ENCODE data around the gene STEAP1. TPM values are rescaled to one million over a fixed set of nuclear protein-coding genes. Genes with fewer than 3 reads are reported as not detected.
A peak's percentile ranks its signal among the peaks of the same experiment; 100 is the strongest.
"Not testable (repeated sequence)": the region's sequence is repeated elsewhere in the genome, so short reads cannot be mapped to it uniquely, and the experiment has no call there.

The STEAP1 gene
- polyA plus RNA-seq (ENCODE audit: insufficient read length in 4 of 4), result 10 to 100 TPM in 3 of 4 donors, 1 to 10 TPM in 1; 9.0 to 15.3 (median 11.4) TPM

DNA sequence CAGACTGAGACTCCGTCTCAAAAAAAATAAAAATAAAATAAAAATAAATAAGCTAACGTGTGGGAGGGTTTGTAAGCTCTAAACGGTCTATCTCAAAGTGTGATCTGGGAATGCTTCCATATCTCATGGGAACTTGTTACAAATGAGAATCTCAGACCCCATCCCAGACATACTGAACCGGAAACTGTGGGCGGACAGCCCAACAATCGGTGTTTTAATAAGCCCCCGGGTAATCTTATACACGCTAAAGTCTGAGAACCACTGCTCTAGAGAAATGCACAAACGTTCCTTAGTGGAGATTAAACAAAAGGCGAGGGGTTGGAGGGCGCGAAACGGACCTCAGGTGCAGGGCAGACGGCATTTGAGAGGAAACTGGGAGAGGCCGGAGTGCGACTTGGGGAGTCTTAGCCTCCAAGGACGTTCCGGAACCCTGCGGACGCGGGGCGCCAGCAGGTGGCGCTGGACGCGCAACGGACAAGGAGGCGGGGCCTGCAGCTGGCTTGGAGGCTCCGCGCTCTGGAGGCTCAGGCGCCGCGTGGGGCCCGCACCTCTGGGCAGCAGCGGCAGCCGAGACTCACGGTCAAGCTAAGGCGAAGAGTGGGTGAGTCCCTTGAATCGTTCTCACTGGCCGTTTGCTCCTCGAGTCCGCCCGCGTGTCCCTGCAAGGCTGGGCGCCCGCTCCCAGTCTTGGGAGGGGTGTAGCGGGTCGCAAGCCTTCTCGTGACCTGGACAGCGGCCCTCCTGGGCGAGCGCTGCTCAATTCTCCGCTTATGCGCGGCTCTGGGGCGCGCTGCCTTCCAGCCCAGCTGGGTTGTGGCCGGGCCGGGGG is at the start of gene STEAP1:
STEAP1 (plus strand) TSS at position 527 of the 829 bp plus-strand sequence. CDS start 5,320 bp downstream, outside the sequence.
- peak; percentile 67 to 80 (median 72) for DNase-seq (ENCODE audit: low read depth in 4 of 4, low spot score in 2 of 4)

DNA sequence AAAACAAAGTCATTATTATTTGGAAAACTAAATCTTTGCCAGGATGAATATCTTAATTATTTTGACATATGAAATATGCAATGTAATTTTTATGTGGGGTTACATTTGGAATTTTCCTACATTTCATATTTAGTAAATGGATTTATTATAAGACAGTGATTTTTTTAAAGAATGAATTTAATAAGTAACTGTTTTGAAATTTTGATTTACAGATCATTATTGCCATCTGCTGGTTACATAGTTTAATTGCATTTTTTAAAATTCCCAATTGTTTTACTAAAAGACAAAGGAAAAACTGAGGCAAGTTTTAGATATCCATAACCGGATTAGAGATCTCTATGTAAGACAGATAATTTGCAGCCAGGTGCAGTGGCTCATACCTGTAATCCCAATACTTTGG is 39.3 kb upstream of the STEAP1 start:
- not testable (repeated sequence) for DNase-seq (ENCODE audit: low read depth in 4 of 4, low spot score in 2 of 4)

DNA sequence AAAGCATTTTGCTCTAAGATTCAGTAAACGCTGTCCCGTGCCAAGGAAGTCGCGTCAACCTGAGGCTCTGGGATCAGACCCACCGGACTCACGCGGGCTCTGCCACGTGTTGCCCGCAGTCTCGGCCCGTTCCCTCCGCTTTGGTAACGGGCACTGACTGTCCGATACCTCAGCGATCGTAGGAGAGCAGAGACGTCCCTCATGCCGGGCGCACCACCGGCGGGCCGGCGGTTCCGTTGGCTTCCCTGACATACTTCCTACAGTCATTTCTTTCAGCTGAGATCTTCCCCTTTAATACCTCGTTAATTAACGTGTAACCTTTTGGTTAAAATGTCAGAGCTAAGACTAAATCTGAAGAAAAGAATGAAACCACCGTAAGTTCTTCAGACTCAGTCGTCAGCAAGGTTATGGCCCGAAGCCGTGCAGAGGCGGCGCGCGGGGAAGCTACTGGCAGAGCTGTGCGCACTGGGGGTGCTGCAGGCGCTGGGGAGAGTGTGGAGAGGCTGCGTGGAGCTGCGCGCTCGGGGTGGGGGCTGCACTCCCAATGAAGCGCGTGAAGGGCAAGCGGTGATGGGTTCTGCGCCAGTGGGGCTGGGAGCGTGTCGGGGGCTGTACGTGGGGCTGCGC is 35.6 kb upstream of the STEAP1 start:
- peak in 2 of 4 donors; percentile 6 to 20 for DNase-seq (ENCODE audit: low read depth in 4 of 4, low spot score in 2 of 4)

DNA sequence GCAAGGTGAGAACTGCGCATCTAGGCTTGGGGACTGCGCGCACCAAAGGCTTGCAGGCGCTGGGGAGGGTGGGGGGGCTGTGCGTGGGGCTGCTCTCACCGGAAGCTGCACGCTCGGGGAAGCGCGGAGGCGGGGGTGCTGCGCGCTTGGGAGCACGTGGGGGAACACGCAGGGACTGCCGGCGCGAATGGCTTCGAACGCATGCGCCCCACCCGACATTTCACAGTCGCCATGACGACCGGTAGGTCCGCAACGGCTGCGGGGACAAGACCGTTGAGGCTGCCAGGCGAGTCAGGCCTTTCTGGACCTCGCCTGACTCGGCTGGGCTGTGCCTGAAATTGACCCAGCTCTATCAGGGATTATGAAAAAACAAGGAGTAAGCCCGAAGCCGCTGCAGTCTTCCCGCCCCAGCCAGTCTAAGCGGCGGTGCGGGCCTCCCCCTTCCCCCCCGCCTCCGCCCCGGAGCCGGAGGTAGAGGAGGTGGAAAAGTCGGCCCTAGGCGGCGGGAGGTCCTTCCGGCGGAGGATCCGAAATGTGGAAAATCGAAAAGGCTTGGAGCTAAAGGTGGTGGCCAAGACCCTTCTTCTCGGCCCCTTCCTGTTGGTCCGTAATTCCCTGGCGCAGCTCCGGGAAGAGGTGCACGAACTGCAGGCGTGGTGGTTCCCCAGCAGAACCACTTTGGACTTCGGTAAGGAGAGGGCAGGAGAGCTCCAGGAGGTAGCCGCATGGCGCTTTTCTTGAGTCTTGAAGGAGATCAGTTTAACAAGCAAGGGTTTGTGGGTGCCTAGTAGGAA is 34.9 kb upstream of the STEAP1 start:
- peak in 1 of 4 donors; percentile 6 for DNase-seq (ENCODE audit: low read depth in 4 of 4, low spot score in 2 of 4)

DNA sequence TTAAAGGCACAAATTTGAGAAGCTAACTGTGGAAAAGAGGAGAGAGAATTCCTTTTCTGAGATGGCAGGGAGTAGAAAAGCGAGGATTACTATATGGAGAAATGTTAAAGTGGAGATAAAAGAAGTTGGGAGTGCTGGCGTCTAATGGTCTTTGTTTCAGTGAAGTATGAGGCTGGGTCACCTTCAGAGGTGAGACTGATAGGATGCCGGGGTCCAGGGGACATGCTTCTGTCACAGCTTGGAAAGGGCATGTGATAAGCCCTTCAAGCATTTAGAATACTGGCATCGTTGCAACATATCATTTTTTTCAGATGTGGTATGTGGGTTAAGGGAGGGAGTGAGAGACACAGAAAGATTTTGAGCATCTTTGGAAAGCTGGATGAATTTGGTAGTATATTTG is 34.1 kb upstream of the STEAP1 start:
- not testable (repeated sequence) for DNase-seq (ENCODE audit: low read depth in 4 of 4, low spot score in 2 of 4)

DNA sequence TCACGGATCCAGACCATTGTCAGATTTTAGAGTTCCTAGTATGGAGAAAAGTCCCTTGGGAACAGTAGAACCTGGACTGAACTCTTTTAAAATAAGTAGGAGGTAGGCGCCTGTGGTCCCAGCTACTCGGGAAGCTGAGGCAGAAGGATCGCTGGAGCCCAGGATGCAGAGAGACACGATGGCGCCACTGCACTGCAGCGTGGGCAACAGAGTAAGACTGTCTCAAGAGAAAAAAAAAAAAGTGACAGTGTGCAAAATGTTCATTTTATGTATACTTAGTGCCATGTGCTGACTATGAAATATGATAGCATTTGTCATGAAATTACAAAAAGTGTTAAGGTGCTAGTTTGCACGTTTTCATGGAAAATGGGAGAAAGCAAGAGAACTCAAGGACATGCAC is 22.5 kb upstream of the STEAP1 start:
- DNase-seq (ENCODE audit: low read depth in 4 of 4, low spot score in 2 of 4), result not testable (repeated sequence)

DNA sequence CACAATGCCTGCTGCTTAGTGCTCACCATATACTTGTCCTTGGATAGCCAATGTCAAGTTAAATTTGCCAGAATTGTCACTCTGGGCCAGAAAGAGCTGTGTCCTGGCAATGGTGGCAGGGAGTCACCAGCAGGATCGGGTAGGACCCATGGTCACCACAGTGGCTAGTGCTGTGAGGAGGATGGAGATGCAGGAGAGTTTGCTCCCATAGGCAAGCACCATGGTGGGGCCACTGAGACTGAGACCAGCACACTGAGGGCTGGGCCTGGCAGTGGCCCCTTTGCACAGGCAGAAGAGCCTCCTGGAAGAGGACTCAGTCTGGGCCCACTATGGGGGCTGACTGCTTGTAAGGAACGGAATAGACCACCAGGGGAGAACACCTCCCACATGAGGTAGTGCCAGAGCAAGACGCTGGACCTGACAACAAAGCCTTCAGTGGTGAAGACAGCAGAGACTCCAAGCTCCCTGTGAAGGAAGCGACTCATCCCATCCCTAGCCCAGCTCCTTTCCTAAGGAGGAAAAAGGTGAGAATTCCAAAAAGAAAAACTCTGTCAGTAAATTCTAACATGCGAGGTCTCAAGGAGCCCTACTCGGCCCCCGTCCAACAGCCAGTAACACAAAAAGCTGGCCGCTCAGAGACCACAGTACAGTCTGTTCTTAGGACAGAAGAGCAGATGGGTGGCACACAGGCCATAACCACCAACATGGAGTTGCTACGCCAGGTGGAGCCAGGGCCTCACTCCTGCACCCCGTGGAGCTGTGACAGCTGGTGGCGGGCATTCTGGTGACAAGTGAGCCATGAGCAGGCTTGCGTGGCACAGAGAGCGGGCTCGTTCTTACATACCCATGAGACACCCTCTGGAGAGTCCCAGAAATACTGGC is 6.9 kb upstream of the STEAP1 start:
- DNase-seq (ENCODE audit: low read depth in 4 of 4, low spot score in 2 of 4), result not testable (repeated sequence)

DNA sequence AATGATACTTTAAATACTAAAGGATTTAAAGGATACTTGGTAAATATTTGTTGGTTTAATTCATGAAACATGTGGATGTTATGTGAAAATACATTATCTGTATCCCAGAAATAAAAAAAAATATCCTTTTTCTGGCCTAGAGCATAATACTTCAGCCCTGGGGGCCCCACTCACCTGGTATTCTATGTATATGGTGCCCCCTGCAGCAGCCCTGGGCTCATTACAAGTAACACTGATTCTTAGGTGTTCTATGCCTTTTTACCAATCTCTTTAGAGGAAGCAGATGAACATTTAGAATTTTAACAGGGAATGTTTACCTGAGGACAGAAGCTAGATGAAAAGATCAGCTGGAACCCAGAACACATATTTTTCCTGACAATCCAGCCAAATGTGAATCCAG is 4.8 kb upstream of the STEAP1 start:
- DNase-seq (ENCODE audit: low read depth in 4 of 4, low spot score in 2 of 4), result not testable (repeated sequence)

DNA sequence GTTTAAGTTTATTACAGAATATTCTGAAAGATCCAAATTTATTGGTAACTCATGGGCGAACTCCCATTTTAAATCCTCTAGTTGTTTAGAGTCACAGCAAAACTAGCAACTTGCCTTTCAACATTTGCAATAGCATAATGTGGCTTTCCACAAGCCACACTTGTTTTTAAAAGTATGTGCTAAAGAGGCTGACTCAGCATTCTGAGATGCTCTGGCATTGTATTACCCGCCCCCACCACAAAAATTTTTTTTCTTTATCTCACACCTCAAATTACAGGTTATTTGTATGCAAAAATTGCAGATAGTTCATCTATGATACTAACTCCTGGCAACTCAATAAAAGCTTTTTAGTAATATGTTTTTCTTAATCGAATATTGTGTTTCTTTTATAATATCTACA is 2.4 kb upstream of the STEAP1 start:
- DNase-seq (ENCODE audit: low read depth in 4 of 4, low spot score in 2 of 4), result not testable (repeated sequence)

DNA sequence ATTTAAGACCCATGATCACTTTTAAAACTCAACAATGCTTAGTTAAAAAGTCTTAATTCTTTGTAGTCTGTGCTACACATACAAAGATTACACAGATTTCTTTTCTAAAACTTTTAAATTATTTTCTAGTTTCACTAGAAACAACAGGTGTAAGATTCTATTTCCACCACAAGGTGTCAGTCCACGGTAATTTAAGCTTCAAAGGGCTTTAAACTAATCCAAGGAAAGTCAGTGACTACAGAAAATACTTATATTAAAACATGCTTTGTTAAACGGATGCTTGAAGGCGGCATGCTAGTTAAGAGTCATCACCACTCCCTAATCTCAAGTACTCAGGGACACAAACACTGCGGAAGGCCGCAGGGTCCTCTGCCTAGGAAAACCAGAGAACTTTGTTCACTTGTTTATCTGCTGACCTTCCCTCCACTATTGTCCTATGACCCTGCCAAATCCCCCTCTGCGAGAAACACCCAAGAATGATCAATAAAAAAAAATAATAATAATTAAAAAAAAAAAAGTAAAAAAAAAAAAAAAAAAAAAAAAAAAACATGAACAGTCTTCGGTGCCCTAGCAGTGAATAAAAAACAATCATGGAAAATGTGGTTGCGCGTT is 1.5 kb upstream of the STEAP1 start:
- peak in 3 of 4 donors; percentile 4 to 13 (median 6) for DNase-seq (ENCODE audit: low read depth in 4 of 4, low spot score in 2 of 4)

DNA sequence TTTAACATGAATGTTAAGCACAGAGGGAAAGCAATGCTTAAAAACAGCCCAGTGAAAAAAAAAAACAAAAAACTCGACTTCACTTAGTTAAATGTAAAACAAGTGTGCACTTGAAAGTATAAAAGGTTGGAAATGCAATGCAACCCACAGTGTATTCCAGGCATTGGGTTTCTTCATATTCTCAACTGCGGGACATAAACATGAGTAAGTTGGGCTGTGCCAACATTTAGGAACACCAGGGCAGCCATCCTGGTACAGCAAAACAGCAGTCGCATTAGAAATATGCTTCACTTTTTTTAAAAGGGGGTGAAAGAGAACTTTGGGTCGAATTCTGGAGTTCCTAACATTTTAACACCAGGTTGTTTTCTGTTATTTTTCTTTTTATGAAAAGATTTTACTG is 937 bp downstream of the STEAP1 start:
- no peak for DNase-seq (ENCODE audit: low read depth in 4 of 4, low spot score in 2 of 4)

DNA sequence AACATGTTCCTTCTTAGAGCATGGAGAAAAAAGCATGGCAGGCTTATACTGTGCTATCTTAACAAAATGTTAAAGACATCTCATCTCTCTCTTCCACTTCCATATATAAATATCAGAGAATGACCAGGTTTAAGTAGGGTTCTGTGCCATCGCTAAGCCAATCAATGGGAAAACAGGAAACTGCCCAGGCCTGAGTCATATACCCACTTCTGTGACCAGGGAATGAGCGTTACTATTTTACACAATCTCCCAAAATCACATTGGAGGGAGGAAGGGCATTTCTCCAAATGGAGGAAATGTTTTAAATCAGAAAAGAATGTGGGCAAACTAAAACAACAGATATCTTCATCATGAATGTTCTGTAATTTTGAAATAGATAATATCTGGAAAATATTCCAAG is 3.1 kb downstream of the STEAP1 start:
- DNase-seq (ENCODE audit: low read depth in 4 of 4, low spot score in 2 of 4), result not testable (repeated sequence)

DNA sequence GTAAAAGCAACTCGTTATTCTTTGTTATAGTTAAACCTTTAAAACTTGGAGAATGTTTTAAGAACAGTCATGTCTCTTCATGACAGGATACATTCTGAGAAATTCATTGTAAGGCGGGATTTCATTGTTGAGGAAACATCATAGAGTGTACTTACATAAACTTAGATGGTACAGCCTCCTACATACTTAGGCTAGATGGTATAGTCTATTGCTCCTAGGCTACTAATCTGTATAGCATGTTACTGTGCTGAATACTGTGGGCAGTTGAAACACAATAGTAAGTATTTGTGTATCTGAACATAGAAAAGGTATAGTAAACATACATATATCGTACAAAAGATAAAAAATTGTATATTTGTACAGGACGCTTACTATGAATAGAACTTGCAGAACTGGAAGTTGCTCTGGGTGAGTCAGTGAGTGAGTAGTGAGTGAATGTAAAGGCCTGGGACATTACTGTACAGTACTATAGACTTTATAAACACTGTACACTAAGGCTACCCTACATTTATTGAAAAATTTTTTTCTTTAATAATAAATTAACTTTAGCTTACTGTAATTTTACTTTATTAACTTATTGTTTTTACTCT is 3.6 kb downstream of the STEAP1 start:
- not testable (repeated sequence) for DNase-seq (ENCODE audit: low read depth in 4 of 4, low spot score in 2 of 4)

DNA sequence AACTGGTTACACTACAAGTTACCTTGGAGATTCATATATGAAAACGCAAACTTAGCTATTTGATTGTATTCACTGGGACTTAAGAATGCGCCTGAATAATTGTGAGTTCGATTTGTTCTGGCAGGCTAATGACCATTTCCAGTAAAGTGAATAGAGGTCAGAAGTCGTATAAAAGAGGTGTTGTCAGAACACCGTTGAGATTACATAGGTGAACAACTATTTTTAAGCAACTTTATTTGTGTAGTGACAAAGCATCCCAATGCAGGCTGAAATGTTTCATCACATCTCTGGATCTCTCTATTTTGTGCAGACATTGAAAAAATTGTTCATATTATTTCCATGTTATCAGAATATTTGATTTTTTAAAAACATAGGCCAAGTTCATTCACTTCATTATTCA is 9.3 kb downstream of the STEAP1 start:
- no peak for DNase-seq (ENCODE audit: low read depth in 4 of 4, low spot score in 2 of 4)

DNA sequence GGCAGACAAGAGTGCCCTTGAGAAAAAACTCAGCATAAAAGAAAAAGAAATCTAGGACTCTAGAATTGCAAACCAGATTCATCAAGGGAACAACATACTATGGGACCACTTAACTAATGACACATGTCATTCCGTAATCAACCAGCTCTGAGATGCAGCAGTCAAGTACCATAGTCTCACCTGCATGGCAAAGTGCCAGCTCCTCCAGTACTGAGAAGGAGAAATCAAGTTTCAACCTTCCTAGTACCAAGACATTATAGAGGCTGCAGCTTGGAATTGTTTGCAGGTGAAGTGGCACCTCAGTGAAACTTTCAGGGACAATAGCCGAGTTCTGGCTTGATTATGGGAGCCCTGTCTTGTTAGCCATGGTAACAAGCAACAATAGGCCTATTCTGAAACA is 11.5 kb downstream of the STEAP1 start:
- DNase-seq (ENCODE audit: low read depth in 4 of 4, low spot score in 2 of 4), result no peak

DNA sequence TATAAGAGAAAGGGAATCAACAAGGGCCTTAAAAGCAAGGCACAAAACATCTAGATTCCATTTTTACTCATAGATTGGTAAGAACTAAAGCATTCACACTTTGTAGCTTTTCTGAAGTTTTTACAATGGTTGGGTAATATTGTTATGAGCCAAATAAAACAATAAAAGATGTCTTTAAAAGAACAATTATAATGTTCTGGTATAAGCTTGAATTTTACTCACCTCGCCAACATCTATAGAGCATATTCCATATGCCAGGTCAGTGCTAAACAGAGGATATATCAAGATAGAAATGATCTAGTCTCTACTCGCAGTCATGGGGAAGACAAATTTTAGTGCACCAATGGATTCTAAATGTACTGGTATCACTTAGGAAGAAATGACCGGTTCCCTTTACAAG is 11.9 kb downstream of the STEAP1 start:
- DNase-seq (ENCODE audit: low read depth in 4 of 4, low spot score in 2 of 4), result no peak

DNA sequence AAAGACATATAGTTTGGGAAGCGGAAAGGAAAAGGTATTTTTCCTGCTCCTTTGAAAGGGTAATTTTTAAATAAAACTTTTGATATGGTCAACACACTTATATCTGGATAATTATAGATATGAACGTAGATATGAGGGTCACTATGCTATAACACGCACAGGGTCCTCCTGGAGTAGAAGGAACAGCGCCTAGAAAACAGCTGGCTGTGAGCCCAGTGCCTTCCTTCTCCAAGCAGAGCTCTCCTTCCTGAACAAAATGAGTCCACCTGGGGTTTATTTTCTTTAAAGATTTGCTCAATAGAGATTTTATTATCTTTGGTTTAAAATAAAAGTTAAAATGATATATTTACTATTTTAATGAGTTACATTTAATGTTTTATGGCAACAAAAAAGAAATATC is 13.1 kb downstream of the STEAP1 start:
- DNase-seq (ENCODE audit: low read depth in 4 of 4, low spot score in 2 of 4), result no peak

DNA sequence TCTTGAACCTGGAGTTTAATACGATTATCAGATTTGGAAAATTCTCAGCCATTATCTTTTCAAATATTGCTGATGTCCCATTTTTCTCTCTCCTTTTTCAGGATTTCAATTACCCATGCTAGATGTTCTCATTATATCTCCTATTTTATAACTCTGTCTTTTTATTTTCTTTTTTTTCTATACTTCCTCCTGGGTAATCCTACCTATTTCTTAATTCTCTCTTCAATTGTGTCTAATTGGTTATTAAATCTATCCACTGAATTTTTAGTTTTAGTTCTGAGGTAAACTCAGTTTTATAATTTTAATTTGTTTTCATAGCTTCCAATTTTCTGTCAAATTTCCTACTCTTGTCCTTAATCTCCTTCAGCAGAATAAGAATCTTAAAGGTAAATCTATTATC is 15.6 kb downstream of the STEAP1 start:
- DNase-seq (ENCODE audit: low read depth in 4 of 4, low spot score in 2 of 4), result no peak

DNA sequence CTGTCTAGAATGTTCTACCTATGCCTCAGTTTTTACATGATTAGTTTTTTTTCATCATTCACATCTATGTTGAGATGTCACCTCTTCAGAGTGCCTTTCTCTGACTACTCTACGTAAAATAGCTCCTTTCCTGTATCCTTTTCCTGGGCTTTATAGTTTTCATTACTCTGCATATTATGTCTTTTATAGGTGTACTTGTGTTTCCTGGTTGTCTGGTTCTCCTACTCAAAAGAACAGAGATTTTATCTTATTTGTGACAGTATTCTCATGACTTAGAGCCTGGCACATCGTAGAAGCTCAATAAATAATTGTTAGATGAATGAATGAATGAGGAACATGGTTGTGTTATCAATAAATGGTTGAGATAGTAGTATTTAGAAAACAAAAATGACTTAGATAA is 17.9 kb downstream of the STEAP1 start:
- no peak for DNase-seq (ENCODE audit: low read depth in 4 of 4, low spot score in 2 of 4)

Measured in left renal cortex interstitium (tissue), 4 donors.